ENCODE measurements around the gene GSE1.

DNA sequence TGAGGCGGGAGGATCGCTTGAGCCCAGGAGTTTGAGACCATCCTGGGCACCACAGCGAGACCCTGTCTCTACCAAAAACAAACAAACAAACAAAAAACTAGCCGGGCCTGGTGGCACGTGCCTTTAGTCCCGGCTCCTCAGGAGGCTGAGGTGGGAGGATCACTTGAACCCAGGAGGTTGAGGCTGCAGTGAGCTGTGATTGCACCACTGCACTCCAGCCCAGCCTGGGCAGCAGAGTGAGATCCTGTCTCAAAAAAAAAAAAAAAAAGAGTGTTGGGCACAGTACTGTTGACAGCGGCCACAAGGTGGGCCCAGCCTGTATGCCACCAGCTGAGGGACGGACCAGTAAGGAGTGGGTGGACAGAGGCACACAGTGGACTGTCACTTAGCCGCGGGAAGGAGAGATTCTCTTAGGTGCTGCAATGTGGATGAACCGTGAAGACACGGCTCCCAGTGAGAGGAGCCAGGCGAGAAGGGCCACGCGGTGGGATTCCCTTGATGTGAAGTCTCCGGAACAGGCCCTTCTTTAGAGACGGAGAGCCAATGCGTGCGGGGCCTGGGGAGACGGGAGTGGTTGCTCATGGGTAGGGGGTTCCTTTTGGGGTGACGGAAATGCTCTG is 31.1 kb downstream of the GSE1 start:
- TF ChIP-seq, protein P1, sequence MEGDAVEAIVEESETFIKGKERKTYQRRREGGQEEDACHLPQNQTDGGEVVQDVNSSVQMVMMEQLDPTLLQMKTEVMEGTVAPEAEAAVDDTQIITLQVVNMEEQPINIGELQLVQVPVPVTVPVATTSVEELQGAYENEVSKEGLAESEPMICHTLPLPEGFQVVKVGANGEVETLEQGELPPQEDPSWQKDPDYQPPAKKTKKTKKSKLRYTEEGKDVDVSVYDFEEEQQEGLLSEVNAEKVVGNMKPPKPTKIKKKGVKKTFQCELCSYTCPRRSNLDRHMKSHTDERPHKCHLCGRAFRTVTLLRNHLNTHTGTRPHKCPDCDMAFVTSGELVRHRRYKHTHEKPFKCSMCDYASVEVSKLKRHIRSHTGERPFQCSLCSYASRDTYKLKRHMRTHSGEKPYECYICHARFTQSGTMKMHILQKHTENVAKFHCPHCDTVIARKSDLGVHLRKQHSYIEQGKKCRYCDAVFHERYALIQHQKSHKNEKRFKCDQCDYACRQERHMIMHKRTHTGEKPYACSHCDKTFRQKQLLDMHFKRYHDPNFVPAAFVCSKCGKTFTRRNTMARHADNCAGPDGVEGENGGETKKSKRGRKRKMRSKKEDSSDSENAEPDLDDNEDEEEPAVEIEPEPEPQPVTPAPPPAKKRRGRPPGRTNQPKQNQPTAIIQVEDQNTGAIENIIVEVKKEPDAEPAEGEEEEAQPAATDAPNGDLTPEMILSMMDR (IDR thresholded peaks at IDR 0.05; ENCODE audit: low read depth, low read length): no peak
- TF ChIP-seq POLR2A (IDR thresholded peaks at IDR 0.05; ENCODE audit: extremely low read depth, insufficient read length) (no peak), MYC (IDR thresholded peaks at IDR 0.05; ENCODE audit: low read depth, low read length) (no peak)

Data from NB4 (cell line).